Measurements from ENCODE around the gene DGAT2.

DGAT2 gene

GRCh38 chr11:75821202-75821601, 52.6 kb downstream of the DGAT2 start:
- TF ChIP-seq CTCF (IDR thresholded peaks at IDR 0.05), result no peak
- no peak overlapping the region for H3K27ac ChIP-seq

GRCh38 chr11:75822541-75822940, 54.0 kb downstream of the DGAT2 start:
- no peak overlapping the region for H3K27ac ChIP-seq
- TF ChIP-seq ZFX (IDR thresholded peaks at IDR 0.05; ENCODE audit: borderline replicate concordance) (no peak), CTCF (IDR thresholded peaks at IDR 0.05) (no peak)

DNA sequence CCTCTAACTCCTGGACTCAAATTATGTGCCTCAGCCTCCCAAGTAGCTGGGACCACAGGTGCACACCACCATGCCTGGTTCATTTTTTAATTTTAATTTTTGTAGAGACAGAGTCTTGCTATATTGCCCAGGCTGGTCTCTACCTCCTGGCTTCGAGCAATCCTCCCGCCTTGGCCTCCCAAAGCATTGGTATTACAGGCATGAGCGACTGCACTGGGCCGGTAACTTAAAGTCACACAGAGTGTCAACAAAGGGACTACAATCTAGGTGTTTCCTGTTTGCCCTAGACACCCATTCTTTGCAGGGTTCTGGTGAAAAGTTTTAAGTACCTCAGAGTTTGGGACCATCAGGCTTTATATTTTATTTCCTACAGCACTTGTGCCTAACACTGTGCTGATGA, 54.8 kb downstream of the DGAT2 start:
- no peak for TF ChIP-seq CTCF (IDR thresholded peaks at IDR 0.05)
- no peak for TF ChIP-seq ZFX (IDR thresholded peaks at IDR 0.05; ENCODE audit: borderline replicate concordance)
- H3K27ac ChIP-seq, result no peak overlapping the region

DNA sequence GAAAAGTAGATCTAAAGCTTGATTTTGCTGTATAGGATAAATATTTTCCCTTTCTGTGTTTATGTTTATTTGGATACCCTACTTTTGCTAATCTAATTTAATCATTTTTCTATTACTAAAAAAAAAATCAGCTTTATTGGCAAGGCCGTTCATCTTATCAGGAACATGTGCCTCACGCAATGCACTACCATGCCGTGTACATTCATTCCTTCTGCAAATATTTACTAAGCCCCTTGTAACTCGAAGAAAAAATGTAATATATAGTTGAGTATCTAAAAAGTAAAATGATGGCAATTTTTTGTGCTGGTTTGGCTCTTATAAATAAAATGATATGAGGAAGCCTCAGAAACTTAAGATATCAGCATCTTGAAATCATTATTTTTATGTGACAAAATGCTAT, 55.4 kb downstream of the DGAT2 start:
- TF ChIP-seq ZFX (IDR thresholded peaks at IDR 0.05; ENCODE audit: borderline replicate concordance) (no peak), CTCF (IDR thresholded peaks at IDR 0.05) (no peak)
- no peak overlapping the region for H3K27ac ChIP-seq

DNA sequence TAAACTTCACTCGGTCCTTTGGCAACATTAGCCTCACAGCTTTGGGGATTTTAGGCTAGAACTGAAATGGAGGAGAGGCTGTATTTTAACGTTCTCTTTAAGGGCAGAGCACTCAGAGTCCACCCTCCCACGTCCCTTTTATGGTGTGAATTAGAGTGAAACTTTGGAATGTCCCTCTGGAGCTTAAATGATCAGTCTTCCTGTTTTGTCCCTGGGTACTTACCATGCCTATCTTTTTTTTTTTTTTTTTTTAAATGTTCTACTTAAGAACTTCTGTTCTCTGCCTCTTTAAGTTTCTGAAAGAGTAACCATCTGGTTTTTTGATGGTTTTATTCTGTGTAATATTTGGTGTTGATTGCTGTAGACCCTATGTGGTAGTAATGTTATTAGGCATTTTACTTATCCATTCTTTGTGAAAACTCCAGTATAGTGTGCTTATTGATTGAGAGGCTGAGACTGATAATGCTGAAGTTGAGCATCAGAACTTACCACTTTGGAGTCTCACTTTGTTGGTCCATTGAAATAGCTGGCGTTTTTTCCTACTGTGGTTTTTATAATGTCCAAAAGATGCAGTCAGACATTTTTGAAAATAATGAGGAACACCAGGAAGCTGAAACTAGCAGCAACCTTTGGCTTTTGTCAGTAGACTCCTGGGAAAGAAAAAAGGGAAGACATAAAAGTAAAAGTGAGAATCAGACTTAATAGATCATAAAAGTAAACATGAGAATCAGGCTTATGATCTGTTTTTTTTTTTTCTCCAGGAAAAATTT, 58.1 kb downstream of the DGAT2 start:
- TF ChIP-seq CTCF (IDR thresholded peaks at IDR 0.05) (no peak), ZFX (IDR thresholded peaks at IDR 0.05; ENCODE audit: borderline replicate concordance) (no peak)
- no peak overlapping the region for H3K27ac ChIP-seq

DNA sequence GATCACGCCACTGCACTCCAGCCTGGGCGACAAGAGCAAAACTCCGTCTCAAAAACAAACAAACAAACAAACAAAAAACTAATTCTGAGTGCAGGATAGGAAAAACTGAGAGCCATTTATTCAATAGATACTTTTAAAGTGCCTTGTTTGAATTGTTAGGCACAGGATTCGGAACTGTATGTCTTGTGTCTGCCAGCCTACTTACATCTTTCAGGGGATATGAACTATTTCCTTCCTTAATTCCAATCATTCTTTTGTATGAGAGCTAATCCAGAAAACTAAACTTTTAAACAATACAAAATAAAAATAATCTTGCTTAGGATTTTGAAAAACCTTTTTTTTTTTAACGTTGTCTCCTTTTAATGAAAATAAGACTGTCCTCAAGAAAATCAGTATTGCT, 59.0 kb downstream of the DGAT2 start:
- TF ChIP-seq CTCF (IDR thresholded peaks at IDR 0.05) (no peak), ZFX (IDR thresholded peaks at IDR 0.05; ENCODE audit: borderline replicate concordance) (no peak)
- H3K27ac ChIP-seq, result no peak overlapping the region

GRCh38 chr11:75831915-75832502, 63.4 kb downstream of the DGAT2 start:
- no peak for TF ChIP-seq CTCF (IDR thresholded peaks at IDR 0.05)
- no peak for TF ChIP-seq ZFX (IDR thresholded peaks at IDR 0.05; ENCODE audit: borderline replicate concordance)
- H3K27ac ChIP-seq, result no peak overlapping the region
